Measurements from ENCODE around the gene ITGB4. TPM values are rescaled to one million over a fixed set of nuclear protein-coding genes. Genes with fewer than 3 reads are reported as not detected.

Gene ITGB4
- total RNA-seq, 1 donor from 2014 or later: 82.2 TPM

DNA sequence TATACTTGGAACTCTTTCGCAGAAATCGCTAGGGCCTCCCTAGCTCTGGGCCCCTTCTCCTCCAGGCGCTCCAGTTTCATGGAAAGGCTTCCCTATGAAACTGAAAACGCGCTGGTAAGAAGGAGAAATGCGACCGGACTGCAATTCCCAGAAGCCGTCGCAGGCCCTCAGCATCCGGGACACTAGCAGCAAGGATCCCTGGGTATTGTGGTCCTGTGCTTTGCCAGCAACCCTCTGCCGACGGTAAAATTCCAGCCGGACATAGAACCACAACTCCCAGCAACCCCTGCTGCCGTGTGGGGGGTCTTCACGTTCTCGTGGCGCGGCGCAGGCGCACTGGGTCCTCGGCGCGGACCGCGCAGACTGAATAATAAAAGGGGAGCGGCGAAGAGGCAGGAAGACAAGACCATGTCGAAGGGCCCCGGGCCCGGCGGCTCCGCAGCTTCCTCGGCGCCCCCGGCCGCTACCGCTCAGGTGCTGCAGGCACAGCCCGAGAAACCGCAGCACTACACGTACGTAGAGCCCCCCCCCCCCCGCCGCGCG is 63.3 kb downstream of the ITGB4 start, which contains the start of gene UNK:
UNK (plus strand) TSS at position 334 of the 543 bp plus-strand sequence; CDS start at position 409, 75 bp downstream.
- no peak for TF ChIP-seq CTCF (IDR thresholded peaks at IDR 0.05)
- peak within 1 kb of the TSS; percentile 59 for H3K4me3 ChIP-seq
- H3K4me1 ChIP-seq: peaks cover 29% of the 10 kb centered on the region
- no peaks in the 10 kb centered on the region for H3K9me3 ChIP-seq
- H3K27me3 ChIP-seq: no peaks in the 10 kb centered on the region
- DNase-seq: peak; percentile 97
- intact Hi-C loops (cut with DNase I): no loop called here
- peak; percentile 92 for ATAC-seq
- peak within 1 kb of the TSS; percentile 96 for H3K27ac ChIP-seq
- no peaks in the 10 kb centered on the region for H3K36me3 ChIP-seq

GRCh38 chr17:75785016-75785890 is 64.0 kb downstream of the ITGB4 start:
- H3K36me3 ChIP-seq: no peaks in the 10 kb centered on the region
- H3K27ac ChIP-seq: peak overlapping the region; percentile 96
- peaks cover 29% of the 10 kb centered on the region for H3K4me1 ChIP-seq
- no peak for TF ChIP-seq CTCF (IDR thresholded peaks at IDR 0.05)
- H3K27me3 ChIP-seq: no peaks in the 10 kb centered on the region
- H3K4me3 ChIP-seq: peak overlapping the region; percentile 59
- intact Hi-C loops (cut with DNase I): no loop called here
- DNase-seq: peak; percentile 97
- no peaks in the 10 kb centered on the region for H3K9me3 ChIP-seq
- ATAC-seq: peak; percentile 92

DNA sequence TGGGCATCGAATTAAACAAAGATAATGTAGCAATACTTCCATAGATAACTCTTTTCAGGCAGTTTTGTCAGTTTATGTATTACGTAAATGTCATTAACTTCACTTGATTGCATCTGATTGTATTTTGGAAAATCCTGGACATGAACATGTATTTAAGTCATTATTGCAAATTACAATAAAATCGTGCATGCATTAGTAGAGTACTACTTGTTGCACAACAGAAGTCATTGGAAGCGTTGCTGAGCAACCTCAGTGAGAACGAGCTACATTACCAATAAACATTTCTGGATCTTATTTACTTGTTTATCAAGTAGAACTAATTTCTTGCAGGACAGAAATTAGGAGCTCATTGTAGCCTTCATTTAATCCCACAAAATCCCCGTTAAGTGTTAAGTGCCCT is 70.0 kb downstream of the ITGB4 start:
- no peak overlapping the region for H3K27ac ChIP-seq
- intact Hi-C loops (cut with DNase I): no loop called here
- ATAC-seq (no peak), DNase-seq (no peak)
- no peak for TF ChIP-seq CTCF (IDR thresholded peaks at IDR 0.05)
- H3K27me3 ChIP-seq: no peaks in the 10 kb centered on the region
- peaks cover 12% of the 10 kb centered on the region for H3K4me1 ChIP-seq
- peaks cover 9% of the 10 kb centered on the region for H3K36me3 ChIP-seq
- no peaks in the 10 kb centered on the region for H3K9me3 ChIP-seq
- no peak overlapping the region for H3K4me3 ChIP-seq

- intact Hi-C loops (cut with DNase I): no loop called here
- ATAC-seq (no peak), DNase-seq (no peak)
- Histone ChIP-seq H3K27me3 (no peaks in the 10 kb centered on the region), H3K27ac (no peak overlapping the region), H3K4me1 (no peaks in the 10 kb centered on the region), H3K4me3 (no peak overlapping the region), H3K9me3 (no peaks in the 10 kb centered on the region), H3K36me3 (peaks cover 21% of the 10 kb centered on the region)
- no peak for TF ChIP-seq CTCF (IDR thresholded peaks at IDR 0.05)
Measured at GRCh38 chr17:75793460-75793859, 72.2 kb downstream of the ITGB4 start.

DNA sequence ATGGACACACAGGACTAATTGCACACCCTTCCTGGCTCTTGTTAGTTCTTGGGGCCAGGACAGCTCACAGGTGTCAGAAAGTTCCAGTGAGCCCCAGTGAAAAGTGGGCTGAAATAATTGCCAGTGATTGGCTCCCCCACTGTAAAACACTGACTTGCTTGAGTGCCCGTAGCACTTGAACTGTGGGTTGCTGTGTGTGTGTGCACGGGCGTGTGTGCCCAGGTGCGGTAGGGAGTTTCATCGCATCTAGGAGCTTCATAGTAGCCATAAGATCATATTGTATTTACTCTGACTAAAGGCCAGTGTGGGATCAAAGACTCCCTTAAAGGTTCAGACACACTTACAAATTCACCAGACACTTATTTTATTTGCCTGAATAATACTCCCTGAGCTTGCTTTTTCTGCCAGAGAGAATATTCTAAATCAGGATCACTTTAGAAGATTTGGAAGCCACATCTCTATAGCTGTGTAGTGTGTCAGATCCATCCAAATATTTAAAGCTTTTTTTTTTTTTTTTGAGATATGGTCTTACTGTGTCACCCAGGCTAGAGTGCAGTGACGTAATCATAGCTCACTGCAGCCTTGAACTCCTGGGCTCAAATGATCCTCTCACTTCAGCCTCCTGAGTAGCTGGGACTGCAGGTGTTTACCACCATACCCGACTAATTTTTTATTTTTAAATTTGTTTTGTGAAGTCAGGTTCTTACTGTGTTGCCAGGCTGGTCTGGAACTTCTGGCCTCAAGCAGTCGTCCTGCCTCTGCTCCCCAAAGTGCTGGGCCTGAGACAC is 74.8 kb downstream of the ITGB4 start:
- TF ChIP-seq CTCF (IDR thresholded peaks at IDR 0.05): no peak
- no peaks in the 10 kb centered on the region for H3K4me1 ChIP-seq
- intact Hi-C loops (cut with DNase I): no loop called here
- ATAC-seq: no peak
- no peaks in the 10 kb centered on the region for H3K27me3 ChIP-seq
- no peak for DNase-seq
- no peak overlapping the region for H3K27ac ChIP-seq
- peaks cover 39% of the 10 kb centered on the region for H3K36me3 ChIP-seq
- H3K9me3 ChIP-seq: no peaks in the 10 kb centered on the region
- H3K4me3 ChIP-seq: no peak overlapping the region
